ENCODE results near the gene TANGO2.
A peak's percentile ranks its signal among the peaks of the same experiment; 100 is the strongest.

The TANGO2 gene

DNA sequence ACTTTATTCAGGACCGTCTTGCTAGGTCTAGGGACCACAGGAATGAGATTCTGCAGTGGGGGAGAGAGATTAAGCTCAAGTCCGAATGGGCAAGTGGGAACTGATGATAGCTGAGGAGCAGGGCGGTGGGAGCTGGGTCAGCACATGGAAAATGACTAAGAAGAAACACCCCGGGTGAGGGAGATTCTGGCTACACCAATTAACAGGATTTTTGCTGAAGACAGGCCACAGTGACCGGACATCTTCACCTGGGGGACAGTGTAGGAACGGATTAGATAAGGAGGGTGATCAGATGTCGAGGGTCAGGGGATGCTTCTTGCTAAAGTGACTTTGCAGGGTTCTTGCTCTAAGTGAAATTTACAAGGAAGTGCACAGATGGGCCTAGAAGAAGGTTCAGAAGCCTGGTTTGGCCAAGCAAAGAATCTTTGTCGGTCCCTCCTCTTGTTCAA, 50.6 kb downstream of the TANGO2 start:
- DNase-seq (ENCODE audit: low read depth), result no peak
- no peak for TF ChIP-seq CTCF (conservative IDR thresholded peaks at IDR 0.05; ENCODE audit: low read depth, low read length)
- no peak overlapping the region for H3K4me3 ChIP-seq (ENCODE audit: low read depth, low read length)

DNA sequence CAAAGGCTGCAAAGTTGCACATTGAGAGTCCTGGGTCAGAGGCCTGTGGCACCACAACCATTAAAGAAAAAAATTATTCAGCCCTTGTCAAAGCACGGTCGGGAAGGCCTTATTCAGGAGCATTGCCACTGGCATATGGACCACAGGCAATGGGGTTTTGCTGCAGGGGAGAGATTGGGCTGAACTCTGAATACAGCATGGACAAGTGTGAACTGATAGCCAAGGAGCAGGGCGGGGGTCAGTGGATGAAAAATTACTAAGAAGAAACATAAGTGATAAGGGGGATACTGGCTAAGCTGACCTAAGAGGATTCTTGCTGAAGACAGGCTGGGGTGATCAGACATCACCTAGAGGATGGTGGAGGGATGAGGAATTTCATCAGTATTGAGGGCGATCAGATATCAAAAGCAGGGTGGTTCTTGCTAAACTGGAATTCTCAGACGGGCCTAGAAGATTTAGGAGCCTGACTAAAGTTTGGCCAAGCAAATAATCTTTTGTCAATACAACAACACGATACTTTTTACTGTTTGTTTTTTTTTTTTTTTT, 55.8 kb downstream of the TANGO2 start:
- no peak overlapping the region for H3K4me3 ChIP-seq (ENCODE audit: low read depth, low read length)
- TF ChIP-seq CTCF (conservative IDR thresholded peaks at IDR 0.05; ENCODE audit: low read depth, low read length), result no peak
- no peak for DNase-seq (ENCODE audit: low read depth)

DNA sequence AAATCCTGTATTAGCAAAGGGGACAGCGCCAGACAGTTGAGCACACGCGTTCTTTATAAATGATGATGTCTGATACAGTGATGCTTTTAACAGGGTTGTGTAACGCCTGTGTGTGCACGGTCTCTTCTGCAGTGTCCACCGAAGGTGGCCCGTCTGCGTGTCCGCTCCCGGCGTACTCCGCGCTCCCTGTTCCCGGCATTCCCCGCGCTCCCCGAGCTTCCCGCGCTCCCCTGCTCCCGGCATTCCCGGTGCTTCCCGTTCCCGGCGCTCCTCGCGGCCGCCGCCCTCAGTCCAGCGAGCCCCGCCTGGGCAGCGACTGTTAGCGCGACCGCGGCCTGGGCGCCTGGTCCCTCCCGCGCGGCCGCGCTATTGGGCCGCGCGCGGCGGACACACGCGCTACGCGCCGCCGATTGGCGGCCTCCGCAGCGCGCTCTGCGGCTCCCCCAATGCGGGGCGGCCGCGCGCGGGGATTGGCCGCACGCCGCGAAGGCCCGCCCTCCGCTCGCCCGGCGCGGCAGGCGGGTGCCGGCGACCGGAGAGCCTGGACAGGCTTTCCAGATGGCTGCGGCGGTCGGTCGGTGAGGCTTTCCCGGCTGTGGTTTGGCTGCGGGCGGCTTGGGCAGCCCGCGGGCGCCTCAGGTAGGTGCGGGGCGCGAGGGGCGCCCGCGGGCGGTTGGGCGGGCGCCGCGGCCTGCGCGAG, 59.0 kb downstream of the TANGO2 start, which contains the start of gene DGCR8:
TSS of gene DGCR8 (plus strand) at position 497 of the 700 bp plus-strand sequence. CDS start 5,723 bp downstream, outside the sequence.
- H3K4me3 ChIP-seq (ENCODE audit: low read depth, low read length), result peak within 1 kb of the TSS; percentile 78
- DNase-seq (ENCODE audit: low read depth), result peak; percentile 94
- no peak for TF ChIP-seq CTCF (conservative IDR thresholded peaks at IDR 0.05; ENCODE audit: low read depth, low read length)

GRCh38 chr22:20080445-20080775, 59.5 kb downstream of the TANGO2 start:
- TF ChIP-seq CTCF (conservative IDR thresholded peaks at IDR 0.05; ENCODE audit: low read depth, low read length), result no peak
- H3K4me3 ChIP-seq (ENCODE audit: low read depth, low read length), result peak overlapping the region; percentile 78
- peak; percentile 41 for DNase-seq (ENCODE audit: low read depth)

- peak overlapping the region; percentile 78 for H3K4me3 ChIP-seq (ENCODE audit: low read depth, low read length)
- TF ChIP-seq CTCF (conservative IDR thresholded peaks at IDR 0.05; ENCODE audit: low read depth, low read length), result no peak
- DNase-seq (ENCODE audit: low read depth), result peak; percentile 59
Observed at GRCh38 chr22:20080776-20081654, 60.1 kb downstream of the TANGO2 start.

- TF ChIP-seq CTCF (conservative IDR thresholded peaks at IDR 0.05; ENCODE audit: low read depth, low read length), result no peak
- no peak overlapping the region for H3K4me3 ChIP-seq (ENCODE audit: low read depth, low read length)
- DNase-seq (ENCODE audit: low read depth), result peak; percentile 7
Observed at GRCh38 chr22:20083157-20083890, 62.4 kb downstream of the TANGO2 start.

Measured in choroid plexus epithelial cell (primary cell).